Astrocyte (in vitro differentiated cells and primary cell): Measurements from ENCODE around the gene RASGRF1. TPM values are rescaled to one million over a fixed set of nuclear protein-coding genes. Genes with fewer than 3 reads are reported as not detected.

Source experiments
- DNase-seq: peaks from one replicate; pipeline ENCODE4 v3.0.0-alpha.2; 2010; ENCODE audit warnings: low read depth
- FAIRE-seq: peaks from 2 replicates; lab custom pipeline; 2011; peaks lifted over from hg19 to GRCh38; lab: Jason Lieb, UNC
- H2AFZ ChIP-seq: 2 replicates; pipeline ENCODE4 v1.6.0; 2012; ENCODE audit warnings: low read depth, low read length, inconsistent platforms
- H3K27ac ChIP-seq: 2 replicates; pipeline ENCODE4 v1.5.1; 2011; ENCODE audit warnings: low read depth, low read length, inconsistent platforms
- H3K27me3 ChIP-seq: 2 replicates; pipeline ENCODE4 v1.6.0; 2011; ENCODE audit warnings: low read length, inconsistent platforms; ENCODE audit not compliant: insufficient read depth
- H3K36me3 ChIP-seq: 2 replicates; pipeline ENCODE4 v1.5.1; 2011; ENCODE audit warnings: low read length, inconsistent platforms; ENCODE audit not compliant: insufficient read depth
- H3K4me1 ChIP-seq: 2 replicates; pipeline ENCODE4 v1.5.1; 2011; ENCODE audit warnings: low read length, inconsistent platforms; ENCODE audit not compliant: insufficient read depth
- H3K4me2 ChIP-seq: 2 replicates; pipeline ENCODE4 v1.6.0; 2012; ENCODE audit warnings: low read length, inconsistent platforms
- H3K4me3 ChIP-seq: 2 replicates; pipeline ENCODE4 v1.5.1; 2011; ENCODE audit warnings: low read depth, mild to moderate bottlenecking, low read length, inconsistent platforms; ENCODE audit not compliant: insufficient read depth
- H3K79me2 ChIP-seq: 2 replicates; pipeline ENCODE4 v1.6.0; 2012; ENCODE audit warnings: mild to moderate bottlenecking, low read length, inconsistent platforms; ENCODE audit not compliant: insufficient read depth
- H3K9ac ChIP-seq: 2 replicates; pipeline ENCODE4 v1.6.0; 2012; ENCODE audit warnings: mild to moderate bottlenecking, low read length, inconsistent platforms
- H3K9me3 ChIP-seq: 2 replicates; pipeline ENCODE4 v1.5.1; 2012; ENCODE audit warnings: low read depth, mild to moderate bottlenecking, low read length, inconsistent platforms; ENCODE audit not compliant: insufficient read depth
- H4K20me1 ChIP-seq: 2 replicates; pipeline ENCODE4 v1.6.0; 2012; ENCODE audit warnings: low read length, inconsistent platforms; ENCODE audit not compliant: insufficient read depth
- H3K27ac Mint-ChIP-seq: one replicate; pipeline ENCODE4 v1.8.0; 2021; ENCODE audit warnings: mild to moderate bottlenecking, mixed read lengths; ENCODE audit not compliant: unreplicated experiment
- H3K27me3 Mint-ChIP-seq: one replicate; pipeline ENCODE4 v1.8.0; 2021; ENCODE audit warnings: low read depth, mixed read lengths; ENCODE audit not compliant: unreplicated experiment
- H3K36me3 Mint-ChIP-seq: one replicate; pipeline ENCODE4 v1.8.0; 2021; ENCODE audit warnings: low read depth, mixed read lengths; ENCODE audit not compliant: unreplicated experiment
- H3K4me1 Mint-ChIP-seq: one replicate; pipeline ENCODE4 v1.8.0; 2021; ENCODE audit warnings: low read depth, mixed read lengths; ENCODE audit not compliant: unreplicated experiment
- H3K4me3 Mint-ChIP-seq: one replicate; pipeline ENCODE4 v1.8.0; 2021; ENCODE audit warnings: mild to moderate bottlenecking, moderate library complexity, mixed read lengths; ENCODE audit not compliant: unreplicated experiment
- H3K9me3 Mint-ChIP-seq: one replicate; pipeline ENCODE4 v1.8.0; 2021; ENCODE audit warnings: mild to moderate bottlenecking, mixed read lengths; ENCODE audit not compliant: unreplicated experiment
- EZH2 ChIP-seq: IDR thresholded peaks from 2 replicates; pipeline ENCODE4 v1.6.1; 2012; ENCODE audit warnings: mild to moderate bottlenecking, low read length, inconsistent platforms; ENCODE audit not compliant: insufficient read depth
- total RNA-seq: library from RNA; stranded (reverse); gene quantifications from 2 replicates; pipeline ENCODE4 v1.2.1, GENCODE V29; 2021
- TF ChIP-seq, protein P1 (sequence below): IDR thresholded peaks from 2 replicates; pipeline ENCODE4 v1.5.1; 2011; ENCODE audit warnings: low read depth, mild to moderate bottlenecking, inconsistent platforms, low read length, moderate library complexity; ENCODE audit not compliant: insufficient read depth

The RASGRF1 gene
- total RNA-seq, 1 donor from 2014 or later, result 1.2 TPM

- TF ChIP-seq, protein P1, sequence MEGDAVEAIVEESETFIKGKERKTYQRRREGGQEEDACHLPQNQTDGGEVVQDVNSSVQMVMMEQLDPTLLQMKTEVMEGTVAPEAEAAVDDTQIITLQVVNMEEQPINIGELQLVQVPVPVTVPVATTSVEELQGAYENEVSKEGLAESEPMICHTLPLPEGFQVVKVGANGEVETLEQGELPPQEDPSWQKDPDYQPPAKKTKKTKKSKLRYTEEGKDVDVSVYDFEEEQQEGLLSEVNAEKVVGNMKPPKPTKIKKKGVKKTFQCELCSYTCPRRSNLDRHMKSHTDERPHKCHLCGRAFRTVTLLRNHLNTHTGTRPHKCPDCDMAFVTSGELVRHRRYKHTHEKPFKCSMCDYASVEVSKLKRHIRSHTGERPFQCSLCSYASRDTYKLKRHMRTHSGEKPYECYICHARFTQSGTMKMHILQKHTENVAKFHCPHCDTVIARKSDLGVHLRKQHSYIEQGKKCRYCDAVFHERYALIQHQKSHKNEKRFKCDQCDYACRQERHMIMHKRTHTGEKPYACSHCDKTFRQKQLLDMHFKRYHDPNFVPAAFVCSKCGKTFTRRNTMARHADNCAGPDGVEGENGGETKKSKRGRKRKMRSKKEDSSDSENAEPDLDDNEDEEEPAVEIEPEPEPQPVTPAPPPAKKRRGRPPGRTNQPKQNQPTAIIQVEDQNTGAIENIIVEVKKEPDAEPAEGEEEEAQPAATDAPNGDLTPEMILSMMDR, result no peak
- TF ChIP-seq EZH2, result no peak
- no peaks in the 10 kb centered on the region for H3K4me1 Mint-ChIP-seq
- FAIRE-seq (no peak), DNase-seq (no peak)
- no peaks in the 10 kb centered on the region for H4K20me1 ChIP-seq
- H2AFZ ChIP-seq, result no peak overlapping the region
- no peaks in the 10 kb centered on the region for H3K36me3 Mint-ChIP-seq
- no peak overlapping the region for H3K4me2 ChIP-seq
- H3K9me3 ChIP-seq, result no peaks in the 10 kb centered on the region
- H3K27me3 Mint-ChIP-seq, result peaks cover 64% of the 10 kb centered on the region
- no peak overlapping the region for H3K27ac ChIP-seq
- H3K4me3 Mint-ChIP-seq, result no peak overlapping the region
- H3K4me3 ChIP-seq, result no peak overlapping the region
- no peaks in the 10 kb centered on the region for H3K36me3 ChIP-seq
- H3K4me1 ChIP-seq, result no peaks in the 10 kb centered on the region
- no peaks in the 10 kb centered on the region for H3K79me2 ChIP-seq
- no peak overlapping the region for H3K9ac ChIP-seq
- H3K27ac Mint-ChIP-seq, result no peak overlapping the region
- peaks cover 6% of the 10 kb centered on the region for H3K27me3 ChIP-seq
- no peaks in the 10 kb centered on the region for H3K9me3 Mint-ChIP-seq
Measured at GRCh38 chr15:79099692-79100091, 9.1 kb upstream of the RASGRF1 start.

- H3K4me2 ChIP-seq, result no peak overlapping the region
- no peaks in the 10 kb centered on the region for H3K36me3 ChIP-seq
- Mint-ChIP-seq H3K27ac (no peak overlapping the region), H3K36me3 (no peaks in the 10 kb centered on the region), H3K4me1 (peaks cover 3% of the 10 kb centered on the region), H3K4me3 (no peak overlapping the region), H3K9me3 (no peaks in the 10 kb centered on the region), H3K27me3 (peaks cover 71% of the 10 kb centered on the region)
- H3K4me1 ChIP-seq, result no peaks in the 10 kb centered on the region
- H3K27me3 ChIP-seq, result peaks cover 28% of the 10 kb centered on the region
- no peaks in the 10 kb centered on the region for H3K79me2 ChIP-seq
- DNase-seq (no peak), FAIRE-seq (no peak)
- H3K9me3 ChIP-seq, result no peaks in the 10 kb centered on the region
- TF ChIP-seq, protein P1, result no peak
- TF ChIP-seq EZH2, result no peak
- no peaks in the 10 kb centered on the region for H4K20me1 ChIP-seq
- no peak overlapping the region for H3K9ac ChIP-seq
- H3K27ac ChIP-seq, result no peak overlapping the region
- no peak overlapping the region for H3K4me3 ChIP-seq
- H2AFZ ChIP-seq, result no peak overlapping the region
Measured at GRCh38 chr15:79094611-79095021, 4.0 kb upstream of the RASGRF1 start.

DNA sequence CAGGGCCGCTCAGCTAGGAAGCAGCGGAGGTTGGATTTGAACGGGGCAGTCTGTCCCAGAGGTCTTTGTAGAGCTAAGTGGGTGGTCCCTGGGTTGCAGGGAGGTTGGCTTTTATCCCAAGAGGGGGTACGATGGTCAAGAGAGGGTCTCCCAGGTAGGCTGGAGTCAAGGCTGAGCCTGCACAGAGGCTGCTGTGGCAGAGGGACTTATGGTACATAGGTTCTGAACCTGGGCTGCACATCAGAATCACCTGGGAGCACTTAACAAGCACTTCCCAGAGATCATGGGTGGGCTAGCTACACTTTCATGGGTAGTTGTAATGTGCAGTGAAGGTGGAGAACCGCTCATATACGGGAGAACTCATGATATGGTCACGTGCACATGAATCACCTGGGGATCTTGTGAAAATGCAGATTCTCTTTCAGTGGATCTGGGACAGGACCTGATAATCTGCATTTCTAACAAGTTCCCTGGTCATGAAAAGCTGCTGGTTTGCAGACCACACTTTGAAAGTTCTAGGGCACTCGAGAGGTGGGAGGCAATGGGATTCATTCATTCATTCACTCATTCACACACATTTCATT is 2.9 kb upstream of the RASGRF1 start:
- peaks cover 3% of the 10 kb centered on the region for H3K4me1 Mint-ChIP-seq
- no peak overlapping the region for H3K27ac ChIP-seq
- H3K4me3 ChIP-seq, result no peak overlapping the region
- H3K9ac ChIP-seq, result no peak overlapping the region
- peaks cover 3% of the 10 kb centered on the region for H3K9me3 Mint-ChIP-seq
- no peaks in the 10 kb centered on the region for H3K4me1 ChIP-seq
- H3K36me3 ChIP-seq, result no peaks in the 10 kb centered on the region
- H3K27me3 ChIP-seq, result peaks cover 35% of the 10 kb centered on the region
- peaks cover 73% of the 10 kb centered on the region for H3K27me3 Mint-ChIP-seq
- no peak overlapping the region for H3K27ac Mint-ChIP-seq
- no peaks in the 10 kb centered on the region for H4K20me1 ChIP-seq
- H3K79me2 ChIP-seq, result no peaks in the 10 kb centered on the region
- H2AFZ ChIP-seq, result no peak overlapping the region
- TF ChIP-seq EZH2, result no peak
- TF ChIP-seq, protein P1, result no peak
- no peak overlapping the region for H3K4me2 ChIP-seq
- FAIRE-seq (no peak), DNase-seq (no peak)
- no peak overlapping the region for H3K4me3 Mint-ChIP-seq
- no peaks in the 10 kb centered on the region for H3K36me3 Mint-ChIP-seq
- no peaks in the 10 kb centered on the region for H3K9me3 ChIP-seq
